Tibial artery (tissue), 4 donors: Measurements from ENCODE around the gene ZCCHC10.
A peak's percentile ranks its signal among the peaks of the same experiment; 100 is the strongest.
"Not testable (repeated sequence)": the region's sequence is repeated elsewhere in the genome, so short reads cannot be mapped to it uniquely, and the experiment has no call there.

Experiments used
- DNase-seq, 2 donors: peaks; one replicate each; pipeline ENCODE4 v3.0.0-alpha.2; 2019
- H3K27ac ChIP-seq, 2 donors: fragments of 200-600 bp; sonication (generic) in 1 of 2; 1 replicate in 1 of 2; 2 replicates in 1 of 2; pipeline ENCODE4 v1.5.1; 2018 to 2019; ENCODE audit warnings: mild to moderate bottlenecking in 1 of 2
- H3K27me3 ChIP-seq, 2 donors: fragments of 200-600 bp; sonication (generic) in 1 of 2; one replicate each; pipeline versions ENCODE4 v1.5.1 to v1.6.0; 2016 to 2019
- H3K36me3 ChIP-seq, 3 donors: fragments of 200-600 bp; sonication (generic) in 2 of 3; one replicate each; pipeline ENCODE4 v1.5.1; 2016 to 2019; ENCODE audit warnings: mild to moderate bottlenecking in 2 of 3
- H3K4me1 ChIP-seq, 4 donors: fragments of 200-600 bp; sonication (generic) in 2 of 4; 1 replicate in 3 of 4; 2 replicates in 1 of 4; pipeline ENCODE4 v1.5.1; 2016 to 2019
- H3K4me3 ChIP-seq, 2 donors: fragments of 200-600 bp; sonication (generic) in 1 of 2; 1 replicate in 1 of 2; 2 replicates in 1 of 2; pipeline ENCODE4 v1.5.1; 2018 to 2019; ENCODE audit warnings: mild to moderate bottlenecking in 2 of 2
- H3K9me3 ChIP-seq, 3 donors: fragments of 200-600 bp; sonication (generic) in 1 of 3; one replicate each; pipeline ENCODE4 v1.5.1; 2016 to 2019
- intact Hi-C: fragments of 100-400 bp; cut with DNase I; formaldehyde crosslinking; loops from one replicate; pipeline ENCODE4 v1.15.0; 2023; ENCODE audit warnings: low total_unique reads
- TF ChIP-seq, protein P1 (sequence below), 2 experiments: fragments of 200-600 bp in 1 of 2; fragments of 450-650 bp in 1 of 2; IDR thresholded peaks; one replicate each; pipeline ENCODE4 v1.5.1; 2017 to 2019; ENCODE audit warnings: antibody characterized with exemption in 2 of 2, mild to moderate bottlenecking in 1 of 2, moderate library complexity in 1 of 2

Gene ZCCHC10

GRCh38 chr5:133026664-133027153 lies 360 bp upstream of the ZCCHC10 start:
- H3K9me3 ChIP-seq = no peaks in the 10 kb centered on the region
- H3K27ac ChIP-seq = peak overlapping the region; percentile 97 to 99
- peaks cover 0 to 42% (median 11%) of the 10 kb centered on the region in 4 donors for H3K4me1 ChIP-seq
- intact Hi-C loops = loop anchor here (10.0 kb wide), 1 partner anchor 62 kb away; the partner anchor contains the start of gene AFF4
- no peaks in the 10 kb centered on the region for H3K27me3 ChIP-seq
- TF ChIP-seq, protein P1, sequence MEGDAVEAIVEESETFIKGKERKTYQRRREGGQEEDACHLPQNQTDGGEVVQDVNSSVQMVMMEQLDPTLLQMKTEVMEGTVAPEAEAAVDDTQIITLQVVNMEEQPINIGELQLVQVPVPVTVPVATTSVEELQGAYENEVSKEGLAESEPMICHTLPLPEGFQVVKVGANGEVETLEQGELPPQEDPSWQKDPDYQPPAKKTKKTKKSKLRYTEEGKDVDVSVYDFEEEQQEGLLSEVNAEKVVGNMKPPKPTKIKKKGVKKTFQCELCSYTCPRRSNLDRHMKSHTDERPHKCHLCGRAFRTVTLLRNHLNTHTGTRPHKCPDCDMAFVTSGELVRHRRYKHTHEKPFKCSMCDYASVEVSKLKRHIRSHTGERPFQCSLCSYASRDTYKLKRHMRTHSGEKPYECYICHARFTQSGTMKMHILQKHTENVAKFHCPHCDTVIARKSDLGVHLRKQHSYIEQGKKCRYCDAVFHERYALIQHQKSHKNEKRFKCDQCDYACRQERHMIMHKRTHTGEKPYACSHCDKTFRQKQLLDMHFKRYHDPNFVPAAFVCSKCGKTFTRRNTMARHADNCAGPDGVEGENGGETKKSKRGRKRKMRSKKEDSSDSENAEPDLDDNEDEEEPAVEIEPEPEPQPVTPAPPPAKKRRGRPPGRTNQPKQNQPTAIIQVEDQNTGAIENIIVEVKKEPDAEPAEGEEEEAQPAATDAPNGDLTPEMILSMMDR (IDR thresholded peaks at IDR 0.05) = no peak
- peak overlapping the region; percentile 93 to 96 for H3K4me3 ChIP-seq
- no peak for DNase-seq
- peaks cover 0 to 5% (median 0%) of the 10 kb centered on the region in 3 donors for H3K36me3 ChIP-seq

GRCh38 chr5:133019471-133019870 lies 6.9 kb downstream of the ZCCHC10 start:
- intact Hi-C loops, DNase-seq, H3K27me3 ChIP-seq, H3K4me3 ChIP-seq, H3K9me3 ChIP-seq, H3K27ac ChIP-seq, H3K4me1 ChIP-seq: not testable (repeated sequence)
- peaks cover 13 to 28% (median 25%) of the 10 kb centered on the region in 3 donors for H3K36me3 ChIP-seq

DNA sequence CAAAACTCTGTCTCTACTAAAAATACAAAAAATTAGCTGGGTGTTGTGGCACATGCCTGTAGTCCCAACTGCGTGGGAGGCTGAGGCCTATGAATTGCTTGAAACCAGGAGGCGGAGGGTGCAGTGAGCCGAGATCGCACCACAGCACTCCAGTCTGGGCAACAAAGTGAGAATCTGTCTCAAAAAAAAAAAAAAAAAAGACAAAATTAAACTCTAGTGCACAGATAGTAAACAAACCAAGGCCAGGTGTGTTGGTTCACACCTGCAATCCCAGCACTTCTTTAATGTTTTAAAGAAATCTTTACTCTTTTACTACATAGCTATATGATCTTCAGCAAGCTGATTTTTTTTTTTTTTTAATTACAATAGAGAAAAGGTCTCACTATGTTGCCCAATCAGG lies 8.4 kb downstream of the ZCCHC10 start:
- no peaks in the 10 kb centered on the region for H3K4me1 ChIP-seq
- H3K9me3 ChIP-seq = no peaks in the 10 kb centered on the region
- H3K36me3 ChIP-seq = peaks cover 13 to 28% (median 25%) of the 10 kb centered on the region in 3 donors
- no peak for DNase-seq
- H3K27me3 ChIP-seq = no peaks in the 10 kb centered on the region
- intact Hi-C loops = no loop called here
- TF ChIP-seq, protein P1 (IDR thresholded peaks at IDR 0.05) = no peak
- no peak overlapping the region for H3K27ac ChIP-seq
- no peak overlapping the region for H3K4me3 ChIP-seq

GRCh38 chr5:133015466-133015865 lies 10.9 kb downstream of the ZCCHC10 start:
- peaks cover 13 to 41% (median 20%) of the 10 kb centered on the region in 3 donors for H3K36me3 ChIP-seq

DNA sequence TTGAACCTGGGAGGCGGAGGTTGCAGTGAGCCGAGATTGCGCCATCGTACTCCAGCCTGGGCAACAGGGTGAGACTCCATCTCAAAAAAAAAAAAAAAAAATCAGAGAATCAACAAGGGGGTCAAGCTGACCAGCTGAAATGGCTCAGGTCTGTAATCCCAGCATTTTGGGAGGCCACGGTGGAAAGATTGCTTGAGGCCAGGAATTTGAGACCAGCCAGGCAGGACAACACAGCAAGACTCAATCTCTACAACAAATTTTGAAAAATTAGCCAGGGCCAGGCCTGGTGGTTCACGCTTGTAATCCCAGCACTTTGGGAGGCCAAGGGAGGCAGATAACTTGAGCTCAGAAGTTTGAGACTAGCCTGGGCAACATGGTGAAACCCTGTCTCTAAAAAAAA lies 17.9 kb downstream of the ZCCHC10 start:
- Histone ChIP-seq H3K4me1 (peaks cover 0 to 15% (median 0%) of the 10 kb centered on the region in 4 donors), H3K36me3 (peaks cover 15 to 41% (median 20%) of the 10 kb centered on the region in 3 donors)
- intact Hi-C loops, H3K27ac ChIP-seq, H3K4me3 ChIP-seq, H3K27me3 ChIP-seq, DNase-seq, H3K9me3 ChIP-seq: not testable (repeated sequence)

More at GRCh38 chr5:133015466-133015865, 10.9 kb downstream of the ZCCHC10 start:
- no peaks in the 10 kb centered on the region for H3K4me1 ChIP-seq
- H3K9me3 ChIP-seq = no peaks in the 10 kb centered on the region
- H3K27ac ChIP-seq = no peak overlapping the region
- DNase-seq = no peak
- H3K4me3 ChIP-seq = no peak overlapping the region
- H3K27me3 ChIP-seq = no peaks in the 10 kb centered on the region
- TF ChIP-seq, protein P1 (IDR thresholded peaks at IDR 0.05) = no peak
- intact Hi-C loops = no loop called here

DNA sequence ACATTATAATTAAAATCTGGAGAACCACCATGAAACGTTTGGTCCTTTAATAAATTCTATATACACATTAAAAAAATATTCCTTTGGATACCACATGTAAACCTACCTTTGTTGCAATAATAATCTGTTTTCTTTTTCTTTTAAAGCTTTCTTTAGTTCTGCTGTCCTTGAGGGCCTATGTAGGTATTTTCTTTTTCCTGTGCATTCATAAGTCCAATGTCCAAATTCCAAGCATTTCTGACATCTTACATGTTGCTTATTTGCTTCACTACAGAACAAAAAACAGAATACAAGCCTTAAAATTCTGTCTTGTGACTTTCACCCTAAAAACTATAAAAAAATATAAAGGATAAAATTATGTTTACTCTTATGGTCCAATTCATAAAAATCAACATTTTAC lies 19.7 kb downstream of the ZCCHC10 start:
- intact Hi-C loops = no loop called here
- TF ChIP-seq, protein P1 (IDR thresholded peaks at IDR 0.05) = no peak
- no peak for DNase-seq
- H3K4me1 ChIP-seq = peaks cover 0 to 15% (median 0%) of the 10 kb centered on the region in 4 donors
- H3K27ac ChIP-seq = no peak overlapping the region
- peaks cover 15 to 55% (median 20%) of the 10 kb centered on the region in 3 donors for H3K36me3 ChIP-seq
- no peaks in the 10 kb centered on the region for H3K9me3 ChIP-seq
- H3K4me3 ChIP-seq = no peak overlapping the region
- no peaks in the 10 kb centered on the region for H3K27me3 ChIP-seq
